NT2/D1 (cell line): Measurements from ENCODE around the gene SERPIND1.

Experiments used
- SUZ12 ChIP-seq: IDR thresholded peaks from 2 replicates; pipeline ENCODE4 v1.6.1; 2011; ENCODE audit not compliant: insufficient read length, insufficient read depth; ENCODE audit errors: extremely low read depth
- ZNF274 ChIP-seq: IDR thresholded peaks from 2 replicates; pipeline ENCODE4 v1.6.1; 2011; ENCODE audit warnings: mild to moderate bottlenecking, low read depth, low read length

DNA sequence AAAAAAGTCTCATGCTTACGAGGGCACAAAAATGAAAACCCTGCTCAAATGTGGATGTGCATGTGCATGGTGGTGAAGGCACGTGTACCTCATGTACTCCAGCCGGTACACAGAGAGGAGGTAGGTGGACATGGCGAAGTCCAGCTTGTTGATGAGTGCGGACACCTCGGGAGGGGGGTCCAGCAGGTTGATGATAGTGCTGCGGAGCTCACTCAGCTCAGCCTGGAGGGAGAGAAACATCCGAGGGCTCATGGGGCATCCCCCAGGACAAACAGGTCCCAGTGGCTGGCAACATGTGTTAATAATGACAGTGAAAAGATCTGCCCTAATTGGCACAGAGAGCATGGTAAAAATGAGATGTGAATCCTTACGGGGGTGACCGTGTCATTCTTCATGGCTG lies 9.2 kb upstream of the SERPIND1 start:
- TF ChIP-seq SUZ12 (no peak), ZNF274 (no peak)
